ENCODE data around the gene CNTNAP2.

Gene CNTNAP2

GRCh38 chr7:147465223-147465622 is 1348.6 kb downstream of the CNTNAP2 start:
- DNase-seq (ENCODE audit: low read depth), result no peak
- no peak overlapping the region for H3K4me3 ChIP-seq (ENCODE audit: low read depth, low read length)
- TF ChIP-seq, protein P1, sequence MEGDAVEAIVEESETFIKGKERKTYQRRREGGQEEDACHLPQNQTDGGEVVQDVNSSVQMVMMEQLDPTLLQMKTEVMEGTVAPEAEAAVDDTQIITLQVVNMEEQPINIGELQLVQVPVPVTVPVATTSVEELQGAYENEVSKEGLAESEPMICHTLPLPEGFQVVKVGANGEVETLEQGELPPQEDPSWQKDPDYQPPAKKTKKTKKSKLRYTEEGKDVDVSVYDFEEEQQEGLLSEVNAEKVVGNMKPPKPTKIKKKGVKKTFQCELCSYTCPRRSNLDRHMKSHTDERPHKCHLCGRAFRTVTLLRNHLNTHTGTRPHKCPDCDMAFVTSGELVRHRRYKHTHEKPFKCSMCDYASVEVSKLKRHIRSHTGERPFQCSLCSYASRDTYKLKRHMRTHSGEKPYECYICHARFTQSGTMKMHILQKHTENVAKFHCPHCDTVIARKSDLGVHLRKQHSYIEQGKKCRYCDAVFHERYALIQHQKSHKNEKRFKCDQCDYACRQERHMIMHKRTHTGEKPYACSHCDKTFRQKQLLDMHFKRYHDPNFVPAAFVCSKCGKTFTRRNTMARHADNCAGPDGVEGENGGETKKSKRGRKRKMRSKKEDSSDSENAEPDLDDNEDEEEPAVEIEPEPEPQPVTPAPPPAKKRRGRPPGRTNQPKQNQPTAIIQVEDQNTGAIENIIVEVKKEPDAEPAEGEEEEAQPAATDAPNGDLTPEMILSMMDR (IDR thresholded peaks at IDR 0.05; ENCODE audit: control insufficient read depth, extremely low read depth, insufficient read depth), result no peak

- H3K4me3 ChIP-seq (ENCODE audit: low read depth, low read length), result no peak overlapping the region
- DNase-seq (ENCODE audit: low read depth), result no peak
- TF ChIP-seq, protein P1 (IDR thresholded peaks at IDR 0.05; ENCODE audit: control insufficient read depth, extremely low read depth, insufficient read depth), result no peak
These were observed 1356.0 kb downstream of the CNTNAP2 start for GRCh38 chr7:147472556-147472955.

GRCh38 chr7:147474862-147475261 is 1358.3 kb downstream of the CNTNAP2 start:
- DNase-seq (ENCODE audit: low read depth), result no peak
- no peak overlapping the region for H3K4me3 ChIP-seq (ENCODE audit: low read depth, low read length)
- TF ChIP-seq, protein P1 (IDR thresholded peaks at IDR 0.05; ENCODE audit: control insufficient read depth, extremely low read depth, insufficient read depth), result no peak

- DNase-seq (ENCODE audit: low read depth), result no peak
- H3K4me3 ChIP-seq (ENCODE audit: low read depth, low read length), result no peak overlapping the region
- TF ChIP-seq, protein P1 (IDR thresholded peaks at IDR 0.05; ENCODE audit: control insufficient read depth, extremely low read depth, insufficient read depth), result no peak
These were observed 1360.9 kb downstream of the CNTNAP2 start for GRCh38 chr7:147477526-147477925.

DNA sequence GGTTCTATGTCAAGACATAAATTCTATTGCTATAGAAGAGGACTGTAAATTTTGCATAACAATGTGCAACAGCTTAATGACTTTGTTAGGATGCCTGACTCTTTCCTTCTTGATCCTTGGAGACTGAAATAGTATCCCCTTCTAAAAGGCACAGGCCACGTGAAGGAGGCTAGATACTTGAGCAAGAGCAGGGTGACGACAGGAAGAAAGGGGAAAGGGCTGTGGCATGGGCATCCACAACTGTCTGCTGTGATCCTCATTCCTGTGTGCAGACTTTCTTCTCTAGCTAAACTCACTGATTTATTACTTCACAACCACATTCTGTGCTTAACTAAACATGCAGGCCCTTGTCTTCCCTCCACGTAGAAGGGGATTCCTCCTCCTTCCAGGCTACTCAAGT is 1362.2 kb downstream of the CNTNAP2 start:
- no peak overlapping the region for H3K4me3 ChIP-seq (ENCODE audit: low read depth, low read length)
- no peak for DNase-seq (ENCODE audit: low read depth)
- TF ChIP-seq, protein P1 (IDR thresholded peaks at IDR 0.05; ENCODE audit: control insufficient read depth, extremely low read depth, insufficient read depth), result no peak

GRCh38 chr7:147483634-147484292 is 1367.2 kb downstream of the CNTNAP2 start:
- H3K4me3 ChIP-seq (ENCODE audit: low read depth, low read length), result no peak overlapping the region
- DNase-seq (ENCODE audit: low read depth), result no peak
- TF ChIP-seq, protein P1 (IDR thresholded peaks at IDR 0.05; ENCODE audit: control insufficient read depth, extremely low read depth, insufficient read depth), result no peak

DNA sequence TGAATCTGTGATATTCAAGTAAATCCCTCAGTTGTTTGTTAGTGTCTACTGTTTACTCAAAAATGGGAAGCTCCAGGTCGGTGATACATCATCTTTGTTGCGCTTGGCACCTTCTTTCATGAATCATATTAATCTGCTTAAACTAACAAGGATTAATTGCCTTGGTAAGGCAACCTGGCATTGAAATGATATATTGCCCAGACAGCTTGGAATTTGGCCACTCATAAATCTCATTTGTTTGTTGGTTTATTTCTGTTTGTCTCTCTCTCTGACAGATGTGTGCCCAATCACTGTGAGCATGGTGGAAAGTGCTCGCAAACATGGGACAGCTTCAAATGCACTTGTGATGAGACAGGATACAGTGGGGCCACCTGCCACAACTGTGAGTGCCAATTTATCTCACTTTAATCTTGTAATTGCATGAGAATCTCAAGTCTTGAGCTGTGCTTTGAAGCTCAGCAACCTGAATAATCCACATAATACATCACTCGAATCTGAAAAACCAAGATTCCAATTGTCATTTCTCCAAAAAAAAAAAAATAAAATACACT is 1369.1 kb downstream of the CNTNAP2 start:
- no peak overlapping the region for H3K4me3 ChIP-seq (ENCODE audit: low read depth, low read length)
- DNase-seq (ENCODE audit: low read depth), result peak; percentile 7
- TF ChIP-seq, protein P1 (IDR thresholded peaks at IDR 0.05; ENCODE audit: control insufficient read depth, extremely low read depth, insufficient read depth), result no peak
